Measurements from ENCODE around the gene RNF214. TPM values are rescaled to one million over a fixed set of nuclear protein-coding genes. Genes with fewer than 3 reads are reported as not detected.

Gene RNF214
- total and polyA plus RNA-seq, 4 donors: 10.9 to 32.7 (median 21.9) TPM

DNA sequence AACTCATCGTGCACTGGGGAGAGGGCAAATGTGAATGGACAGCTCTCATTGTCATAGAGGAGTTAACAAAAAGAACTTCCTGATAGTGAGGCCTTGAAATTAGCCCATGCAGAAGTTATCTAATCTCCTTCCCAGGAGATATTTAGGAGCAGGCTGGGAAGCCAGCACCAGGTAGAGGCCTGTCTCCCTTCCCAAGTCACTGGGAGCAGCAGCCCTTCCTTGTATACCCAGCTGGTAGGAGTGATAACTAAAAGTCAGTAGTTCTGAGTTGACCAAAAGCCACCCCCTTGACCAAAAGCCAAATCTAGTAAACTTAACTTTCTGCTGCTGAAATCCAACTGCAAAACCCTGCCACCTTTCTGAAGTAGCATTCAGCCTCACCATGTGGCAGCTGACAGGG lies 57.3 kb downstream of the RNF214 start:
- Histone ChIP-seq H3K4me1 (ENCODE audit: control insufficient read depth in 1 of 2, insufficient read depth in 2 of 2, low read length in 2 of 2) (no peaks in the 10 kb centered on the region), H3K36me3 (ENCODE audit: control insufficient read depth in 1 of 2, insufficient read depth in 2 of 2, low read length in 1 of 2) (peaks cover 5 to 16% of the 10 kb centered on the region in 2 donors), H3K4me3 (ENCODE audit: low read length in 2 of 2) (no peak overlapping the region), H3K9me3 (ENCODE audit: control insufficient read depth, low read length) (no peaks in the 10 kb centered on the region), H3K27ac (ENCODE audit: low read depth in 1 of 2, low read length in 2 of 2) (no peak overlapping the region), H3K27me3 (ENCODE audit: control insufficient read depth in 1 of 2, insufficient read depth in 2 of 2, low read length in 1 of 2) (no peaks in the 10 kb centered on the region)
- no peak for ATAC-seq (ENCODE audit: low FRiP score)
- intact Hi-C loops (cut with DNase I): no loop called here
- 94 to 95% methylated on average over 1 of the region's 1 CpG for WGBS, 2 donors
- DNase-seq: no peak

- Histone ChIP-seq H3K36me3 (ENCODE audit: control insufficient read depth in 1 of 2, insufficient read depth in 2 of 2, low read length in 1 of 2) (peaks cover 5 to 16% of the 10 kb centered on the region in 2 donors), H3K4me1 (ENCODE audit: control insufficient read depth in 1 of 2, insufficient read depth in 2 of 2, low read length in 2 of 2) (no peaks in the 10 kb centered on the region), H3K4me3 (ENCODE audit: low read length in 2 of 2) (no peak within 1 kb of the TSS), H3K27ac (ENCODE audit: low read depth in 1 of 2, low read length in 2 of 2) (no peak within 1 kb of the TSS), H3K9me3 (ENCODE audit: control insufficient read depth, low read length) (no peaks in the 10 kb centered on the region), H3K27me3 (ENCODE audit: control insufficient read depth in 1 of 2, insufficient read depth in 2 of 2, low read length in 1 of 2) (no peaks in the 10 kb centered on the region)
- ATAC-seq (ENCODE audit: low FRiP score): no peak
- intact Hi-C loops (cut with DNase I): no loop called here
- DNase-seq: no peak
- WGBS, 2 donors: 87 to 93% methylated on average over 8 of the region's 8 CpGs
Observed at GRCh38 chr11:117290809-117291396, 58.4 kb downstream of the RNF214 start, which contains the start of gene BACE1-AS. BACE1-AS (plus strand) TSS chr11:117291346.

GRCh38 chr11:117292616-117293015 lies 60.1 kb downstream of the RNF214 start:
- 96% methylated on average over 2 of the region's 2 CpGs for WGBS, 2 donors
- DNase-seq: no peak
- intact Hi-C loops (cut with DNase I): no loop called here
- no peak overlapping the region for H3K4me3 ChIP-seq (ENCODE audit: low read length in 2 of 2)
- H3K36me3 ChIP-seq (ENCODE audit: control insufficient read depth in 1 of 2, insufficient read depth in 2 of 2, low read length in 1 of 2): peaks cover 5 to 16% of the 10 kb centered on the region in 2 donors
- no peaks in the 10 kb centered on the region for H3K4me1 ChIP-seq (ENCODE audit: control insufficient read depth in 1 of 2, insufficient read depth in 2 of 2, low read length in 2 of 2)
- no peak overlapping the region for H3K27ac ChIP-seq (ENCODE audit: low read depth in 1 of 2, low read length in 2 of 2)
- no peaks in the 10 kb centered on the region for H3K9me3 ChIP-seq (ENCODE audit: control insufficient read depth, low read length)
- ATAC-seq (ENCODE audit: low FRiP score): no peak
- no peaks in the 10 kb centered on the region for H3K27me3 ChIP-seq (ENCODE audit: control insufficient read depth in 1 of 2, insufficient read depth in 2 of 2, low read length in 1 of 2)

DNA sequence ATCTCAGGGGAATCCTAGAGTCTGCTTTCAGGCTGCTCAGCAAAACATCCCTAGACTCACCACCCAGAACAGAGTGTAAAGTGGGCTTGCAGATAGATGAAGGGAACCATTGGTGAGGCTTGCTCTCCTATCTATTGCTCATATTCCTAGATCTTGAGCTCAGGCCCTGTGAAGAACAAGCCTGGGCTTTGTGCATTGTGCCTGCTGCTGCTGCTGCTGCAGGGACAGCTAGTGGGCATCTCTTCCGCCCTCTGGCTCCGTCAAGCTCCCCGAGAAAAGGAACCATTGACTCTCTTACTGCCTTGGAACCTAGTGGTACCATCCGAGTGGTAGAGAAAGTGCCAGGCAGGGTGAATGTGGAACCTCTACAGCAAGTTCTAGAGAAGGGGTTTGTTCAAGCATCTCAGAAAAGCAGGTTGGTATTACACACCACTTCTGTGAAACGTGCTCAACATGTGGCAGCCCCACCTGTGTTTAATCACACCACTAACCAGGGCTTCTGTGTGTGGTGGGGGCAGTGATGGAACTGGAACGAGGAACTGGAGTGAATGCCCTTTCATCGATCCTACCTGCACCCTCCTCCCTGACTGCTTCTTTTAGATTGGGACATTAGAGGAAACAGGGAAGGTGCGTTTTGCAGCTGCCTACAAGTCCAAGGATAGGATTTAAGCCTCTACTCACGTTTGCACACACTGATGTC lies 63.1 kb downstream of the RNF214 start:
- ATAC-seq (ENCODE audit: low FRiP score): no peak
- H3K36me3 ChIP-seq (ENCODE audit: control insufficient read depth in 1 of 2, insufficient read depth in 2 of 2, low read length in 1 of 2): peaks cover 0 to 2% of the 10 kb centered on the region in 2 donors

DNA sequence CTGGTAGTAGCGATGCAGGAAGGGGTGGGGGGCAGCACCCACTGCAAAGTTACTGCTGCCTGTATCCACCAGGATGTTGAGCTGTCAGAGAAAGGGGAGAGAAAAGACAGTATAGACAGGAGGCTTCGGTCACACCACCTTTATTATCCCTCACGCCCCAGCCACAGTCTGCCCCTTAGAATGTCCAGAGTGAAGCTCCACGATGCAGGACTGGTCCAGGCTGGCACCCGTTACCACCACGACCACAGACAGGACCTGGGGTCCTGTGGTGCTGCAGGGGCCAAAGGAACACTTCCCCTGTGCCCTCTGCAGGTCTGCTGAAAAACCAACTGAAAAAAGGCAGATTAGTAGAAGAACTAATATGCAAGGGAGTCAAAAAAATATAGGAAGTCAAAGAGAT lies 64.4 kb downstream of the RNF214 start:
- H3K27ac ChIP-seq (ENCODE audit: low read depth in 1 of 2, low read length in 2 of 2): no peak overlapping the region
- intact Hi-C loops (cut with DNase I): no loop called here
- no peaks in the 10 kb centered on the region for H3K4me1 ChIP-seq (ENCODE audit: control insufficient read depth in 1 of 2, insufficient read depth in 2 of 2, low read length in 2 of 2)
- 88 to 89% methylated on average over 6 of the region's 6 CpGs for WGBS, 2 donors
- no peak overlapping the region for H3K4me3 ChIP-seq (ENCODE audit: low read length in 2 of 2)
- no peaks in the 10 kb centered on the region for H3K27me3 ChIP-seq (ENCODE audit: control insufficient read depth in 1 of 2, insufficient read depth in 2 of 2, low read length in 1 of 2)
- DNase-seq (no peak), ATAC-seq (ENCODE audit: low FRiP score) (no peak)
- H3K36me3 ChIP-seq (ENCODE audit: control insufficient read depth in 1 of 2, insufficient read depth in 2 of 2, low read length in 1 of 2): no peaks in the 10 kb centered on the region
- no peaks in the 10 kb centered on the region for H3K9me3 ChIP-seq (ENCODE audit: control insufficient read depth, low read length)

More for the DNA sequence above, 63.1 kb downstream of the RNF214 start:
- H3K9me3 ChIP-seq (ENCODE audit: control insufficient read depth, low read length): no peaks in the 10 kb centered on the region
- WGBS, 2 donors: 81% methylated on average over 9 of the region's 9 CpGs
- no peaks in the 10 kb centered on the region for H3K27me3 ChIP-seq (ENCODE audit: control insufficient read depth in 1 of 2, insufficient read depth in 2 of 2, low read length in 1 of 2)
- intact Hi-C loops (cut with DNase I): no loop called here
- H3K27ac ChIP-seq (ENCODE audit: low read depth in 1 of 2, low read length in 2 of 2): no peak overlapping the region
- H3K4me1 ChIP-seq (ENCODE audit: control insufficient read depth in 1 of 2, insufficient read depth in 2 of 2, low read length in 2 of 2): no peaks in the 10 kb centered on the region
- no peak for DNase-seq
- H3K4me3 ChIP-seq (ENCODE audit: low read length in 2 of 2): no peak overlapping the region

- no peak overlapping the region for H3K27ac ChIP-seq (ENCODE audit: low read depth in 1 of 2, low read length in 2 of 2)
- DNase-seq (no peak), ATAC-seq (ENCODE audit: low FRiP score) (no peak)
- intact Hi-C loops (cut with DNase I): no loop called here
- no peak overlapping the region for H3K4me3 ChIP-seq (ENCODE audit: low read length in 2 of 2)
- 91 to 92% methylated on average over 7 to 8 of the region's 8 CpGs for WGBS, 2 donors
- H3K4me1 ChIP-seq (ENCODE audit: control insufficient read depth in 1 of 2, insufficient read depth in 2 of 2, low read length in 2 of 2): no peaks in the 10 kb centered on the region
- no peaks in the 10 kb centered on the region for H3K36me3 ChIP-seq (ENCODE audit: control insufficient read depth in 1 of 2, insufficient read depth in 2 of 2, low read length in 1 of 2)
- no peaks in the 10 kb centered on the region for H3K27me3 ChIP-seq (ENCODE audit: control insufficient read depth in 1 of 2, insufficient read depth in 2 of 2, low read length in 1 of 2)
- H3K9me3 ChIP-seq (ENCODE audit: control insufficient read depth, low read length): no peaks in the 10 kb centered on the region
Observed at GRCh38 chr11:117298195-117298594, 65.7 kb downstream of the RNF214 start.

DNA sequence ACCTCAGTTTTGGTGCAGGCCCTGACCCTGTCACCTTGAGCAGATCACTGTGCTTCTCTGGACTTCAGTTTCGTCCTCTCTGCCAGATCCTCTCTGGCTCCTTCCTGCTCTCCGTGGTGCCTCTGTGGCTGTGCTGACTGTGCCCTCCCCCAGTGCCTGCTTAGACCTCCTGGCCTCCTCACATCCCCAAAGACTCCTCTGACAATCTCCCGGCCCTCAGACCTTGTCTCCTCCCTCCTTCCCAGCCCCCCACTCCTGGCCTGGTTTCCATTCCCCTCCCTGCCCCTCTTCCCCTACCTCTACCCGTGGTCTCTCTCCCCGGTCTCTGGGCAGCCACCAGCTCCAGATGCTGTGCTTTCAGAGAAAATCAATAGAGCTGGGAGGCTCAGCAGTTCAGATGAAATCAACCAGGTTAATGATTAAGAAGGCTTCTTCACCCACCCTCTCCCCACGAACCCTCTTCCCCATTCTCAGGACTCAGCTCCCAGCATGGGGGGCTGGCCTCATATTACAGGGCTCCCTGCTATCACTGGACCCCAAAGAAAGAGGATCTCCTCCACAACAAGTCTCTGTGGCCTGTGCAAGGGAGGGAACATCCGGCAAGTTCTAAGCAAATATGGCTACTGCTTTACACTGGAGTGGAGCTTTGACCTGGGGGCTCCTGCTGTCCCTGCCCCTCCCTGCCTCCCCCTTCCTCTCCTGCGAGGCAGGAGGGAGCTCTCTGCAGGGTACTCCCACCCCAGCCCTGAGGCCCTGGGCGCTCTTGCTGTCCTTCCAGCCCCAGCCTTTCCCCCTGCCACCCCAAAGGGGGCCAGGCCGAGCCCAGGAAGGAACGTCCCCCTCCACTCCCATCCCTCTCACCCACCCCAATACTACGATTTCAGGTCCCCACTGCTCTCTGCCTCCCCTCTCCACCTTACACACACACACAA lies 67.1 kb downstream of the RNF214 start:
- DNase-seq: no peak
- 57 to 62% methylated on average over 12 of the region's 12 CpGs for WGBS, 2 donors
- ATAC-seq (ENCODE audit: low FRiP score): no peak
- Histone ChIP-seq H3K9me3 (ENCODE audit: control insufficient read depth, low read length) (no peaks in the 10 kb centered on the region), H3K4me1 (ENCODE audit: control insufficient read depth in 1 of 2, insufficient read depth in 2 of 2, low read length in 2 of 2) (no peaks in the 10 kb centered on the region), H3K36me3 (ENCODE audit: control insufficient read depth in 1 of 2, insufficient read depth in 2 of 2, low read length in 1 of 2) (no peaks in the 10 kb centered on the region), H3K27me3 (ENCODE audit: control insufficient read depth in 1 of 2, insufficient read depth in 2 of 2, low read length in 1 of 2) (no peaks in the 10 kb centered on the region), H3K4me3 (ENCODE audit: low read length in 2 of 2) (no peak overlapping the region), H3K27ac (ENCODE audit: low read depth in 1 of 2, low read length in 2 of 2) (no peak overlapping the region)
- intact Hi-C loops (cut with DNase I): no loop called here

DNA sequence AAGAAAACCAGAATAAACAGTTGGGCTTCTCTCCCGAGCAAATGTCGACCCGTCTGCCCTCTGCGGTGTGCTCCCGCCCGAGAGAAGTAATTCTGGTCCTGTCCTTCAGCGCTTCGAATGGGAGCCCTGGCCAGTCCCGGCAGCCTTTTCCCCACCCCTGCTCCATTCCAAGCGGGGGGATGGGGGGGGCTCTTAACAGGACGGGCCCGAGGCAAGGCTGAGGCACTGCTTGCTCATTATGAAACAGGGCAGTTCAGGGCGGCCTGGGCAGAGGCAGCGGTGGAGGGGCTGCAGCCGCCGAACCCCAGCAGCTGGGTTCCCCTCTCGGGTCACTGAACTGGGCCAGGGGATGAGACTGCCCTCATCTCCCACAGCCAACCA lies 67.8 kb downstream of the RNF214 start:
- 8 to 13% methylated on average over 17 of the region's 17 CpGs for WGBS, 2 donors
- Histone ChIP-seq H3K27me3 (ENCODE audit: control insufficient read depth in 1 of 2, insufficient read depth in 2 of 2, low read length in 1 of 2) (no peaks in the 10 kb centered on the region), H3K27ac (ENCODE audit: low read depth in 1 of 2, low read length in 2 of 2) (no peak overlapping the region), H3K4me1 (ENCODE audit: control insufficient read depth in 1 of 2, insufficient read depth in 2 of 2, low read length in 2 of 2) (no peaks in the 10 kb centered on the region), H3K4me3 (ENCODE audit: low read length in 2 of 2) (no peak overlapping the region), H3K36me3 (ENCODE audit: control insufficient read depth in 1 of 2, insufficient read depth in 2 of 2, low read length in 1 of 2) (no peaks in the 10 kb centered on the region), H3K9me3 (ENCODE audit: control insufficient read depth, low read length) (no peaks in the 10 kb centered on the region)
- DNase-seq: peak; percentile 64 to 77
- ATAC-seq (ENCODE audit: low FRiP score): peak; percentile 56
- intact Hi-C loops (cut with DNase I): no loop called here
